CD4-positive, alpha-beta T cell treated with Interleukin-17A for 4 hours (primary cell): ENCODE data around the gene CLMP.
A peak's percentile ranks its signal among the peaks of the same experiment; 100 is the strongest.

Source experiments
- DNase-seq: peaks from one replicate; pipeline ENCODE4 v3.0.0-alpha.2; 2020; ENCODE audit warnings: mixed read lengths

The CLMP gene

GRCh38 chr11:123052901-123053721, 141.9 kb downstream of the CLMP start:
- no peak for DNase-seq

GRCh38 chr11:123051634-123052033, 143.4 kb downstream of the CLMP start:
- DNase-seq, result no peak

GRCh38 chr11:123051146-123051545, 143.9 kb downstream of the CLMP start:
- DNase-seq, result no peak

GRCh38 chr11:123047947-123048293, 147.1 kb downstream of the CLMP start:
- DNase-seq, result no peak

GRCh38 chr11:123047266-123047946, 147.6 kb downstream of the CLMP start:
- DNase-seq, result no peak

DNA sequence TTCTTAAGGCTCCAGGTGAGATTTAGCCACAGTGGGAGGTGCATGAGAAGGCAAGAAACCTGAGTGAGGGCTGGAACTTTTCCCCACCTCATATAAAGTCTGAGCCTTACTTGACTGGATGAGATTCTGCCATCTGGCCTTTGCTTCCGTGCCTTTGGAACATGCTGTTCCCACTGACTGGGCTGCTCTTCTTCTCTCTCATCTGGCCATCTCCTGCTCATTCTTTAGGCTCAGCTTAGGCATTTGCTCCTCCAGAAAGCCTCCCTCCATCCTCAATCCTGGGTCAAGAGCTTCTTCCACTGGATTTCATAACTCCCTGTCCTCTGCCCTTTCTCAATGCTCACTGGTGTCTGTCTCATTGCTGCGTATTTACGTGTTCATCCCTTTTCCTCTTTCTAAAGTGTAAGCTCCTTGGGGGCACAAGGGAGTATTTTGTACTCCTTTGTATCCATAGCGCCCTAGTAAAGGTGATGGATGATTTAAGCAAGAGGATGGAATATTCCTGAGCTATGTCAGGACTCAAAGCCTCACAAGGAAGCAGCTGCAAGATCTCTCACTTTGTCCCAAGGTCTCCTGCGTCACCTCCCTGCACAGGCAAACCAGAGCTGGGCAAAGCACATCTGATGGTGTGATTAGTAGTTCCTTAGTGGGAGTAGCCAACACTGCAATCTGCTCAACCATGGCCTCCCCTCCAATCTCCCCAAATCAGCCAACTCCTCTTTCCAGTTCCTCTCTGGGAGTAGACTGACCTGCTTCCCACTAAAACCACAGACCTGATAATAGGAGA, 148.4 kb downstream of the CLMP start:
- DNase-seq, result no peak

DNA sequence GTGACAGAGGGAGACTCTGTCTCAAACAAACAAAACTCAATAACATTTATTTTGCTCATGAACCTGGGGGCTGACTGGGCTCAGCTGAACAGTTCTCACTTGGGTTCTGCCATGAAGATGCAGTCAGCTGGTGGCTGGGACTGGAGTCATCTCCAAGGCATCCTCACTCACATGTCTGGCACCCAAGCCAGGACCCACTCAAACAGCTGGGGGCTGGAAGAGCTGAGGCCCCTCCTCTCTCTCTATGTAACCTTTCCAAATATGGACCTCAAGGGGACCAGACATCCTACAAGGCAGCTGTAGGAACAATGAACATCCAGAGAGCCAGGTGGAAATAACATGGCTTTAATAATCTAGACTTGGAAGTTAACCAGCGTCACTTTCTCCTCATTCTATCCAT, 149.9 kb downstream of the CLMP start:
- no peak for DNase-seq

DNA sequence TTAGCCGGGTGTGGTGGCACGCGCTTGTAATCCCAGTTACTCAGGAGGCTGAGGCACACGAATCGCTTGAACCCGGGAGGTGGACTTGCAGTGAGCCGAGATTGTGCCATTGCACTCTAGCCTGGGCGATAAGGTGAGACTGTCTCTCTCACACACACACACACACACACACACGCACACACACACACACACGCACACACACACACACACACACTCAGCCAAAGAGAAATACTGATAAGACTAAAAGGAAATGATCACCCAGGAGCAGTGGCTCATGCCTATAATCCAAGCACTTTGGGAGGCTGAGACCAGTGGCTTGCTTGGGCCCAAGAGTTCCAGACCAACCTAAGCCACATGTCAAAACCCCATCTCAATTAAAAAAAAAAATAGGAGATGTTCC, 153.9 kb downstream of the CLMP start:
- no peak for DNase-seq

DNA sequence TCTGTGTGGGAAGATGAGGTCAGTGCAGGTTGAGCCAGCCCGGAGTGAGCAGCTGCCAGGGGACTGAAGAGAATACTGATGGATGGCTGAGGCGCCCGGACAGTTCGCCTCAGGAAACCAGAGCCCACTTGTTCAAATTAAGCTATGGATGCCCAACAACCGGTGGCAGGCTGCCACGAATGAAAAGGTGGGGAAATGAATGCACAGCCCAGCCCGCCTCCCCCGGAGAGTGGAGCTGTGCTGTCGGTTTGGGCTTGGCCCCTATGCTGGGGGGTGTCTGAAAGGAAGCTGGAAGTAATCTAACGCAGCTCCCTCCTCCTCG, 155.0 kb downstream of the CLMP start:
- DNase-seq, result no peak

DNA sequence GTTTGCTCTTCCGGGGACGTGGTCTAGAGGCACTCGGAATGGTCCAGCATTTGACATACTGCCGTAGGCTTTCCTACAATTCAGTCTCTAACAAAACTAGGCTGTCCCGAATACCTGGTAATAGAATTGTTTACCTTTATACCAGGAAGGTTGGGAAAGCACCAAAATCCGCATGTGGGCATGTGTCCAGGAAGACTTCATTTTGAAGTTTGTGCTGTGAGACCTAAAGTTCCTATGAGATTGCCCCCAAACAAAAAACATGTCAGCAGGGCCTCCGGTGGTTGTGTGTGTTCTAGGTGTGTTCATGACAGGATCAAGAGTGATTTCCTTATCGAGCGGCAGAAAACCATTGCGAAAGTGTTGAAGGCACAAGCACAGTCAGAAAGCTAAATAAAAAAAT, 159.2 kb downstream of the CLMP start:
- DNase-seq, result no peak

GRCh38 chr11:123034597-123034996, 160.5 kb downstream of the CLMP start:
- no peak for DNase-seq

DNA sequence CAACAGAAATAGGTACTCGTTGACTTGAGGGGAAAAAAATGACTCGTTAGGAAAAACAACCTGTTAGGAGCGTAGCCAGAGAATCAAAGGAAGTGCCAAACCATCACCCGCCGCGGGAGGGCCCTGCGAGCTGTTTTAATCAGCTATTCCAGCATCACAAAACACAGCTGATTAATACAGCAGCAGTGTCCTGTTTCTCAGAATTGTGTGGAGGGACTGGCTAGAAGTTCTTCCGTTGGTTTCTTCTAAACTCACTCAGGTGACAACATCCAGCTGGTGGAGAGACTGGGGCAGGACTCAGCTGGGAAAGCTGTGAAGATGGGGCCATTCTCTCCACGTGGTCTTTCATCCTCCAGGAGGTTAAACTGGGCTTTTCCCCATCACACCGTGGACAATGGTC, 161.2 kb downstream of the CLMP start:
- DNase-seq, result peak; percentile 23

GRCh38 chr11:123030517-123030916, 164.5 kb downstream of the CLMP start:
- DNase-seq, result no peak

DNA sequence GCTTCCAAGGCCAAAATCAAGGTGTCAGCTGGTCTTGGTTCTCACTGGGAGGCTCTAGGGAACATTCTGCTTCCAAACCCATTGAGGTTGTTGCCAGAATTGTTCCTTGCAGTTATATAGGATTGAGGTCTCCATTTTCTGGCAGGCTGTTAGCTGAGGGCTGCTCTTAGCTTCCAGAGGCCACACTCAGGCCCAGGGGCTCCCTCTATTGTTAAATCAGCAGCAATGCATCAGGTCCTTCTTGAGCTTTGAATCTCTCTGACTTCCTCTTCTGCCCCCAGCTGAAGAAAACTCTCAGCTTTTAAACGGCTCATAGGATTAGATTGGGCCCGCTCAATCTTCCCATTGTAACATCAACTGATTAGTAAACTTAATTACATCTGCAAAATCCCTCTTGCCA, 174.1 kb downstream of the CLMP start:
- DNase-seq, result peak; percentile 41
